ENCODE data around the gene USP37. TPM values are rescaled to one million over a fixed set of nuclear protein-coding genes. Genes with fewer than 3 reads are reported as not detected.

USP37 gene
- total and polyA plus RNA-seq, 8 donors, result 2.1 to 8.6 (median 5.0) TPM

DNA sequence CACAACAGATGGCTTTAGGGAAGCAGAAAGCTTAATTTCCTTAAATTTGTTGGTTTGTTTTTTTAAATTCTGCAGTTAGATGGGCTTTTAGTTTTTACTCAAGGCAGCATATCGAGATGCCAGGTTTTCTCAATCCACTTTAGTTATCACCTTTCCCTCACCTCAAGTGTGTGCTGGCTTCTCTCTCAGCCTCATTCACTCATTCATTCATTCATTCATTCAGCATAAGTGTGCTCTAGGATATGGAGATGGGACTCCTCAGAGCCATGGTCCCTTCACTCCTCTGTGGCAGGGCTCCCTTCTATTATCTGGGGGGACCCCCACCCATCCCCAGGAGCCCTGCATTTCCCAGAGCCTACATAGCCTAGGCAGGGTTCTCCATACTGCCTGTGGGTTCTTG lies 130.2 kb downstream of the USP37 start:
- FAIRE-seq, result no peak
- Histone ChIP-seq H3K36me3 (peaks cover 0 to 18% (median 0%) of the 10 kb centered on the region in 3 donors), H3K9me3 (no peaks in the 10 kb centered on the region), H3K27me3 (no peaks in the 10 kb centered on the region), H3K4me1 (no peaks in the 10 kb centered on the region), H3K4me3 (no peak overlapping the region), H3K27ac (no peak overlapping the region)
- no peak for ATAC-seq
- intact Hi-C loops (cut with DNase I), result no loop called here
- TF ChIP-seq, protein P1, sequence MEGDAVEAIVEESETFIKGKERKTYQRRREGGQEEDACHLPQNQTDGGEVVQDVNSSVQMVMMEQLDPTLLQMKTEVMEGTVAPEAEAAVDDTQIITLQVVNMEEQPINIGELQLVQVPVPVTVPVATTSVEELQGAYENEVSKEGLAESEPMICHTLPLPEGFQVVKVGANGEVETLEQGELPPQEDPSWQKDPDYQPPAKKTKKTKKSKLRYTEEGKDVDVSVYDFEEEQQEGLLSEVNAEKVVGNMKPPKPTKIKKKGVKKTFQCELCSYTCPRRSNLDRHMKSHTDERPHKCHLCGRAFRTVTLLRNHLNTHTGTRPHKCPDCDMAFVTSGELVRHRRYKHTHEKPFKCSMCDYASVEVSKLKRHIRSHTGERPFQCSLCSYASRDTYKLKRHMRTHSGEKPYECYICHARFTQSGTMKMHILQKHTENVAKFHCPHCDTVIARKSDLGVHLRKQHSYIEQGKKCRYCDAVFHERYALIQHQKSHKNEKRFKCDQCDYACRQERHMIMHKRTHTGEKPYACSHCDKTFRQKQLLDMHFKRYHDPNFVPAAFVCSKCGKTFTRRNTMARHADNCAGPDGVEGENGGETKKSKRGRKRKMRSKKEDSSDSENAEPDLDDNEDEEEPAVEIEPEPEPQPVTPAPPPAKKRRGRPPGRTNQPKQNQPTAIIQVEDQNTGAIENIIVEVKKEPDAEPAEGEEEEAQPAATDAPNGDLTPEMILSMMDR (IDR thresholded peaks at IDR 0.05), result no peak
- no peak for DNase-seq
- 84 to 95% methylated on average over 1 of the region's 1 CpG for WGBS, 2 donors

DNA sequence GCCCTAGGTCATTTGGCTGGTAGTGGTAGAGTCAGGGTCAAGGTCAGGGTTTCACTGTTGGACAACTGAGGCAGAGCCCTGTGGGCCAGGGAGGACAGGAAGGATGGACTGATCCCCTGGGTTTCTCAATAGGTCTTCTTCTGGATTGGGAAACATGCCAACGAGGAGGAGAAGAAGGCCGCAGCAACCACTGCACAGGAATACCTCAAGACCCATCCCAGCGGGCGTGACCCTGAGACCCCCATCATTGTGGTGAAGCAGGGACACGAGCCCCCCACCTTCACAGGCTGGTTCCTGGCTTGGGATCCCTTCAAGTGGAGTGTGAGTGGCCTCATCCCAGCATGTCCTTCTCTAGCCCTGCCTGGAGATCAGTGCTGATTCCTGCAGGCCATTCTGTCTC lies 131.2 kb downstream of the USP37 start:
- H3K36me3 ChIP-seq, result peaks cover 0 to 9% (median 0%) of the 10 kb centered on the region in 3 donors
- no peaks in the 10 kb centered on the region for H3K9me3 ChIP-seq
- no peaks in the 10 kb centered on the region for H3K4me1 ChIP-seq
- H3K27ac ChIP-seq, result no peak overlapping the region
- no peak for ATAC-seq
- TF ChIP-seq, protein P1 (IDR thresholded peaks at IDR 0.05), result no peak
- FAIRE-seq, result no peak
- H3K4me3 ChIP-seq, result no peak overlapping the region
- intact Hi-C loops (cut with DNase I), result no loop called here
- WGBS, 2 donors, result 79 to 91% methylated on average over 5 of the region's 5 CpGs
- H3K27me3 ChIP-seq, result no peaks in the 10 kb centered on the region
- DNase-seq, result no peak

DNA sequence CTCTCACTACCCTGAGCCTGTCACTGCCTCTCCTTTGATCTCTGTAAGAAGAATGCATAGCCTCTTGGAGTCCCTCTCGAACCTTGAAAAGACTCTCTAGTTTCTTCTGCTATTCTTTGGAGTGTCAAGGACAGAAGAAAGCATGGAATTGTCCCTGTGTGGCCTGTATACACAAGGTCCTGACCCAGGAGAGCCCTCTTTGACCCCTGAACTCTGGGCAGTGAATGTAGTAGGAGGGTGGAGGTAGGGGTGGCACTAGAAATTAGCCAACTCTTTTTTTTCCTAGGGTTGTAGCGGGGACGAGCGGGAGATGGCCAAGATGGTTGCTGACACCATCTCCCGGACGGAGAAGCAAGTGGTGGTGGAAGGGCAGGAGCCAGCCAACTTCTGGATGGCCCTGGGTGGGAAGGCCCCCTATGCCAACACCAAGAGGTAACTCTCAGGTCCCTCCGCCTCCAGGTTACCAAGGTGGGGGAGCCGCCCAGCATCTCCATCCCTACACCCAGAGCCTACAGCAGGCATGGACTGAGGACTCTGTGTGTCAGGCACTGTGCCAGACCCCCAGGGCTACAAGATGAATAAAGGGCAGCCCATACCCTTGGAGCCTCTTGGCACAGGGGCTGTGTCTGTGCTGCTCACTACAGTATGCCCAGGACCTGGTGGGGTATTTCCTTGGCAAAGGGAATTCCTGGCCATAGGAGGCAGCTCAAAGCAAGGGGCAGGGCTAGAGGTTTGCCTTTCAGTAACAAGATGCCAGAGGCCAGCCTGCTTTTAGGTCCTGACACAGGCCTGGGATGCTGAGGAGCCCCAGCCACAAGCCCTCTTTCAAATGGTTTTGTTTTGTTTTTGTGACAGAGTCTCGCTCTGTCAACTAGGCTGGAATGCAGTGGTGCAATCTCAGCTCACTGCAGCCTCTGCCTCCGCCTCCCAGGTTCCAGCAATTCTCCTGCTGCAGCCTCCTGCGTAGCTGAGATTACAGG lies 132.9 kb downstream of the USP37 start:
- FAIRE-seq (no peak), ATAC-seq (no peak), DNase-seq (peak in 1 of 6 donors; percentile 35)
- WGBS, 2 donors, result 94 to 95% methylated on average over 11 of the region's 11 CpGs
- Histone ChIP-seq H3K9me3 (no peaks in the 10 kb centered on the region), H3K27me3 (no peaks in the 10 kb centered on the region), H3K36me3 (no peaks in the 10 kb centered on the region), H3K4me1 (no peaks in the 10 kb centered on the region), H3K4me3 (no peak overlapping the region), H3K27ac (no peak overlapping the region)
- TF ChIP-seq, protein P1 (IDR thresholded peaks at IDR 0.05), result no peak
- intact Hi-C loops (cut with DNase I), result no loop called here

DNA sequence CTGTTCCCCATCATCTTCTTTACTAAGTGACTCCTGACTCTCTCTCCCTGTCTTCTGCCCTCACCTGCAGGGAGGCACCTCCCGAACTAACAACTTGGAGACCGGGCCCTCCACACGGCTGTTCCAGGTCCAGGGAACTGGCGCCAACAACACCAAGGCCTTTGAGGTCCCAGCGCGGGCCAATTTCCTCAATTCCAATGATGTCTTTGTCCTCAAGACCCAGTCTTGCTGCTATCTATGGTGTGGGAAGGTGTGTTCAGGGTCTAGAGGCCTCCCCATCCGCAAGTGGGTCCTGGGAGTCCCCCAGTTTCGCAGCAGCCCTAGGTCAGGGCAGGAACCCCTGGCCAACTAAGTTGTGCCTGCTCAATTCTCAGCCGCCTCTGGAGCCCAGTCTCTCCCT lies 133.7 kb downstream of the USP37 start:
- TF ChIP-seq, protein P1 (IDR thresholded peaks at IDR 0.05), result no peak
- Histone ChIP-seq H3K4me3 (no peak overlapping the region), H3K36me3 (no peaks in the 10 kb centered on the region), H3K4me1 (no peaks in the 10 kb centered on the region), H3K9me3 (no peaks in the 10 kb centered on the region), H3K27ac (no peak overlapping the region), H3K27me3 (no peaks in the 10 kb centered on the region)
- WGBS, 2 donors, result 90 to 92% methylated on average over 9 of the region's 9 CpGs
- intact Hi-C loops (cut with DNase I), result no loop called here
- FAIRE-seq (no peak), ATAC-seq (no peak), DNase-seq (no peak)

Data from pancreas (tissue), 10 donors.